ENCODE results near the gene CIAO1. TPM values are rescaled to one million over a fixed set of nuclear protein-coding genes. Genes with fewer than 3 reads are reported as not detected.
A peak's percentile ranks its signal among the peaks of the same experiment; 100 is the strongest.

The CIAO1 gene
- total RNA-seq, 4 donors from 2014 or later = 60.6 to 128 (median 80.1) TPM

- 79 to 81% methylated on average over 5 of the region's 5 CpGs for WGBS, 2 donors
- TF ChIP-seq POLR2A (IDR thresholded peaks at IDR 0.05) = no peak
- no peak for TF ChIP-seq CTCF (IDR thresholded peaks at IDR 0.05)
Measured at GRCh38 chr2:96296925-96297324, 30.9 kb downstream of the CIAO1 start.

GRCh38 chr2:96301865-96302264 lies 35.8 kb downstream of the CIAO1 start:
- intact Hi-C loops (cut with DNase I) = no loop called here
- no peaks in the 10 kb centered on the region for H3K9me3 ChIP-seq
- peaks cover 6 to 49% (median 11%) of the 10 kb centered on the region in 3 donors for H3K4me1 ChIP-seq
- H3K36me3 ChIP-seq = peaks cover 37 to 78% (median 52%) of the 10 kb centered on the region in 3 donors
- no peak overlapping the region for H3K4me3 ChIP-seq
- H3K27me3 ChIP-seq = no peaks in the 10 kb centered on the region
- DNase-seq = no peak
- no peak overlapping the region for H3K27ac ChIP-seq
- no peak for TF ChIP-seq POLR2A (IDR thresholded peaks at IDR 0.05)
- no peak for TF ChIP-seq CTCF (IDR thresholded peaks at IDR 0.05)
- 71% methylated on average over 1 of the region's 1 CpG for WGBS, 2 donors

More at GRCh38 chr2:96296925-96297324, 30.9 kb downstream of the CIAO1 start:
- H3K27ac ChIP-seq = no peak overlapping the region
- peaks cover 0 to 9% (median 0%) of the 10 kb centered on the region in 3 donors for H3K4me1 ChIP-seq
- no peak overlapping the region for H3K4me3 ChIP-seq
- H3K36me3 ChIP-seq = peaks cover 37 to 100% (median 87%) of the 10 kb centered on the region in 3 donors
- DNase-seq = no peak
- H3K9me3 ChIP-seq = no peaks in the 10 kb centered on the region
- H3K27me3 ChIP-seq = no peaks in the 10 kb centered on the region
- intact Hi-C loops (cut with DNase I) = no loop called here

- whole genome bisulfite sequencing, 2 donors = 60 to 66% methylated on average over 8 to 11 of the region's 11 CpGs
- no peaks in the 10 kb centered on the region for H3K27me3 ChIP-seq
- DNase-seq = no peak
- H3K4me1 ChIP-seq = peaks cover 6 to 49% (median 11%) of the 10 kb centered on the region in 3 donors
- peak overlapping the region in 3 of 4 donors; percentile 88 to 90 (median 89) for H3K27ac ChIP-seq
- H3K36me3 ChIP-seq = peaks cover 26 to 51% (median 28%) of the 10 kb centered on the region in 3 donors
- H3K9me3 ChIP-seq = no peaks in the 10 kb centered on the region
- TF ChIP-seq POLR2A (IDR thresholded peaks at IDR 0.05) = no peak
- TF ChIP-seq CTCF (IDR thresholded peaks at IDR 0.05) = no peak
- intact Hi-C loops (cut with DNase I) = no loop called here
- H3K4me3 ChIP-seq = peak overlapping the region; percentile 60 to 79 (median 74)
Measured at GRCh38 chr2:96304606-96305005, 38.6 kb downstream of the CIAO1 start.

- Histone ChIP-seq H3K4me1 (peaks cover 6 to 49% (median 11%) of the 10 kb centered on the region in 3 donors), H3K4me3 (peak within 1 kb of the TSS; percentile 60 to 79 (median 74)), H3K36me3 (peaks cover 21 to 43% (median 26%) of the 10 kb centered on the region in 3 donors), H3K9me3 (no peaks in the 10 kb centered on the region), H3K27ac (peak within 1 kb of the TSS; percentile 87 to 90 (median 88)), H3K27me3 (no peaks in the 10 kb centered on the region)
- peak; percentile 30 for DNase-seq
- WGBS, 2 donors = 1% methylated on average over 27 to 40 of the region's 61 CpGs
- intact Hi-C loops (cut with DNase I) = no loop called here
- TF ChIP-seq CTCF (IDR thresholded peaks at IDR 0.05) = no peak
- TF ChIP-seq POLR2A (IDR thresholded peaks at IDR 0.05) = peak in 3 of 4 donors; percentile 29 to 91 (median 79)
Measured at GRCh38 chr2:96305091-96305978, 39.3 kb downstream of the CIAO1 start, which contains the start of gene SNRNP200. Gene SNRNP200, minus strand, starts transcription at chr2:96305546. Its CDS starts 109 bp downstream, at chr2:96305437.

GRCh38 chr2:96305979-96306308 lies 39.9 kb downstream of the CIAO1 start:
- H3K4me1 ChIP-seq = peaks cover 6 to 49% (median 11%) of the 10 kb centered on the region in 3 donors
- TF ChIP-seq CTCF (IDR thresholded peaks at IDR 0.05) (no peak), POLR2A (IDR thresholded peaks at IDR 0.05) (no peak)
- H3K27me3 ChIP-seq = no peaks in the 10 kb centered on the region
- no peak for DNase-seq
- intact Hi-C loops (cut with DNase I) = no loop called here
- no peaks in the 10 kb centered on the region for H3K9me3 ChIP-seq
- H3K36me3 ChIP-seq = peaks cover 17 to 37% (median 23%) of the 10 kb centered on the region in 3 donors
- peak overlapping the region; percentile 60 to 79 (median 74) for H3K4me3 ChIP-seq
- 13 to 16% methylated on average over 8 to 9 of the region's 9 CpGs for WGBS, 2 donors
- peak overlapping the region; percentile 87 to 90 (median 88) for H3K27ac ChIP-seq

All from esophagus squamous epithelium (tissue), 5 donors.